HepG2 (cell line): ENCODE data around the gene STX4. TPM values are rescaled to one million over a fixed set of nuclear protein-coding genes. Genes with fewer than 3 reads are reported as not detected.

ENCODE experiments used
- ATF7-NPFF ChIP-seq: sonication (generic); formaldehyde crosslinking; IDR thresholded peaks from 2 replicates; pipeline ENCODE4 v1.8.1; 2023; ENCODE audit warnings: mild to moderate bottlenecking, low read depth, missing genetic modification reagents, moderate library complexity
- CHCHD3 ChIP-seq: sonication (generic); formaldehyde crosslinking; IDR thresholded peaks from 2 replicates; pipeline ENCODE4 v1.8.0; 2022; ENCODE audit warnings: mild to moderate bottlenecking, missing genetic modification reagents, moderate library complexity
- GMEB1 ChIP-seq: sonication (generic); formaldehyde crosslinking; IDR thresholded peaks from 2 replicates; pipeline ENCODE4 v1.5.1; 2020; ENCODE audit warnings: missing genetic modification reagents, mild to moderate bottlenecking, borderline replicate concordance
- KDM3A ChIP-seq: IDR thresholded peaks from 2 replicates; pipeline ENCODE4 v1.6.1; 2018; ENCODE audit warnings: low read depth, missing compliant biosample characterization
- MTA1 ChIP-seq: sonication (generic); formaldehyde crosslinking; IDR thresholded peaks from 2 replicates; pipeline ENCODE4 v1.4.0; 2020; ENCODE audit warnings: missing genetic modification reagents, mild to moderate bottlenecking, borderline replicate concordance
- PITX1 ChIP-seq: sonication (generic); formaldehyde crosslinking; IDR thresholded peaks from 2 replicates; pipeline ENCODE4 v1.5.1; 2020; ENCODE audit warnings: mild to moderate bottlenecking, missing genetic modification reagents
- TAF15 ChIP-seq: fragments of 200-400 bp; formaldehyde crosslinking; IDR thresholded peaks from one replicate; pipeline ENCODE4 v1.6.1; 2018; ENCODE audit warnings: mild to moderate bottlenecking, low read depth, low read length; ENCODE audit not compliant: poor library complexity, severe bottlenecking
- TBX3 ChIP-seq: fragments of 450-650 bp; IDR thresholded peaks from 2 replicates; pipeline ENCODE4 v1.6.1; 2017; ENCODE audit warnings: antibody characterized with exemption, mild to moderate bottlenecking, inconsistent platforms, borderline replicate concordance
- TERF1 ChIP-seq: sonication (generic); formaldehyde crosslinking; IDR thresholded peaks from 2 replicates; pipeline ENCODE4 v1.8.0; 2022; ENCODE audit warnings: mild to moderate bottlenecking, missing genetic modification reagents, moderate library complexity
- TFDP2 ChIP-seq: sonication (generic); formaldehyde crosslinking; IDR thresholded peaks from 2 replicates; pipeline ENCODE4 v1.4.0; 2020; ENCODE audit warnings: missing genetic modification reagents
- THAP7 ChIP-seq: sonication (generic); formaldehyde crosslinking; IDR thresholded peaks from 2 replicates; pipeline ENCODE4 v1.8.1; 2023; ENCODE audit warnings: mild to moderate bottlenecking, missing genetic modification reagents
- TIGD3 ChIP-seq: sonication (generic); formaldehyde crosslinking; IDR thresholded peaks from 2 replicates; pipeline ENCODE4 v1.5.1; 2020; ENCODE audit warnings: mild to moderate bottlenecking, missing genetic modification reagents, borderline replicate concordance
- ZBTB14 ChIP-seq: sonication (generic); formaldehyde crosslinking; IDR thresholded peaks from 2 replicates; pipeline ENCODE4 v1.4.0; 2020; ENCODE audit warnings: missing genetic modification reagents
- ZBTB34 ChIP-seq: sonication (generic); formaldehyde crosslinking; IDR thresholded peaks from 2 replicates; pipeline ENCODE4 v1.8.0; 2022; ENCODE audit warnings: mild to moderate bottlenecking, missing genetic modification reagents
- ZNF282 ChIP-seq: fragments of 450-650 bp; IDR thresholded peaks from 2 replicates; pipeline ENCODE4 v1.6.1; 2018; ENCODE audit not compliant: partially characterized antibody
- ZNF761 ChIP-seq: sonication (generic); formaldehyde crosslinking; conservative IDR thresholded peaks from 2 replicates; pipeline ENCODE4 v1.4.0; 2020; ENCODE audit warnings: mild to moderate bottlenecking, missing genetic modification reagents
- polyA plus RNA-seq, 8 experiments: library from polyadenylated mRNA; depleted of rRNA in 3 of 8; stranded (reverse) in 7 of 8; unstranded in 1 of 8; fragments of >200 nt; fragmentation: Illumina TruSeq in 4 of 8; extraction: Trizol in 4 of 8; gene quantifications; 2 replicates each; pipeline versions ENCODE4 v1.2.1 to v1.2.3, GENCODE V29; 2011 to 2016; ENCODE audit warnings: low read depth in 4 of 8, missing spikeins in 1 of 8, mixed read lengths in 1 of 8; ENCODE audit not compliant: insufficient read depth in 1 of 8
- total RNA-seq, 5 experiments: library from RNA; depleted of rRNA; stranded (reverse); fragments of >200 nt; fragmentation: Illumina TruSeq; extraction: Trizol; gene quantifications; 2 replicates each; pipeline ENCODE4 v1.2.3, GENCODE V29; 2016; ENCODE audit warnings: low read depth in 1 of 5

The STX4 gene
- total and polyA plus RNA-seq, 2 of the 13 experiments (the other 11 are each of a cell fraction or from before 2014, with no cell fraction given) = 29.2 to 34.6 TPM

GRCh38 chr16:30985401-30986128 is 47.8 kb upstream of the STX4 start (continued):
- TF ChIP-seq MTA1 (CRISPR knock-in tag) (no peak; the same call in 1 of the 2 replicates), PITX1 (peak; percentile 70), CHCHD3 (CRISPR knock-in tag) (0 out of 2 replicates have a peak, but pooled peaks have one; percentile 71), GMEB1 (CRISPR knock-in tag) (peak; percentile 70; the same call in 1 of the 2 replicates), TIGD3 (CRISPR knock-in tag) (no peak), ZBTB34 (CRISPR knock-in tag) (no peak), TAF15 (no peak), THAP7 (CRISPR knock-in tag) (peak; percentile 95), ZNF761 (no peak), KDM3A (peak; percentile 60), ZNF282 (no peak), ZBTB14 (CRISPR knock-in tag) (no peak), TBX3 (no peak), TFDP2 (CRISPR knock-in tag) (peak; percentile 35; the same call in 1 of the 2 replicates), ATF7-NPFF (CRISPR knock-in tag) (peak; percentile 86; the same call in 1 of the 2 replicates), TERF1 (no peak)
